DMS79 treated with DMSO at 0.1 percent for 48 hours (cell line): Measurements from ENCODE around the gene INO80C.
A peak's percentile ranks its signal among the peaks of the same experiment; 100 is the strongest.
"Not testable (repeated sequence)": the region's sequence is repeated elsewhere in the genome, so short reads cannot be mapped to it uniquely, and the experiment has no call there.

Source experiments
- DNase-seq: peaks from one replicate; lab custom pipeline; 2025; lab: John Stamatoyannopoulos, UW

INO80C gene

DNA sequence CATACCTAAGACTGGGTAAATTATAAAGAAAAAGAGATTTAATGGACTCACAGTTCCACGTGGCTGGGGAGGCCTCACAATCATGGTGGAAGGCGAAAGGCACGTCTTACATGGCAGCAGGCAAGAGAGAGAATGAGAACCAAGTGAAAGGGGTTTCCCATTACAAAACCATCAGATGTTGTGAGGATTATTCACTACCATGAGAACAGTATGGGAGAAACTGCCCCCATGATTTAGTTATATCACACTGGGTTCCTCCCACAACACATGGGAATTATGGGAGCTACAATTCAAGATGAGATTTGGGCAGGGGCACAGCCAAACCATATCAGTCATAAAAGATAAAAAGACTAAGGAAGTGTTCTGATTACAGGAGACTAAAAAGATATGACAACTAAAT is 8.5 kb downstream of the INO80C start:
- DNase-seq = not testable (repeated sequence)

DNA sequence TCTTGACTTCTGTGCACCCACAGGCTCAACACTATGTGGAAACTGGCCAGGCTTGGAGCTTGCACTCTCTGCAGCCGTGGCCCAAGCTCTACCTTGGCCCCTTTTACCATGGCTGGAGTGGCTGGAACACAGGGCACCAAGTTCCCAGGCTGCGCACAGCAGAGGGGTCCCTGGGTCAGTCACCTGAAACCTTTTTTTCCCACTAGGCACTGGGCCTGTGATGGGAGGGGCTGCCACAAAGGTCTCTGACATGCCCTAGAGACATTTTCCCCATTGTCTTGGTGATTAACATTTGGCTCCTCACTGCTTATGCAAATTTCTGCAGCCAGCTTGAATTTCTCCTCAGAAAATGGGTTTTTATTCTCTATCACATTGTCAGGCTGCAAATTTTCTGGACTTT is 9.4 kb downstream of the INO80C start:
- not testable (repeated sequence) for DNase-seq

DNA sequence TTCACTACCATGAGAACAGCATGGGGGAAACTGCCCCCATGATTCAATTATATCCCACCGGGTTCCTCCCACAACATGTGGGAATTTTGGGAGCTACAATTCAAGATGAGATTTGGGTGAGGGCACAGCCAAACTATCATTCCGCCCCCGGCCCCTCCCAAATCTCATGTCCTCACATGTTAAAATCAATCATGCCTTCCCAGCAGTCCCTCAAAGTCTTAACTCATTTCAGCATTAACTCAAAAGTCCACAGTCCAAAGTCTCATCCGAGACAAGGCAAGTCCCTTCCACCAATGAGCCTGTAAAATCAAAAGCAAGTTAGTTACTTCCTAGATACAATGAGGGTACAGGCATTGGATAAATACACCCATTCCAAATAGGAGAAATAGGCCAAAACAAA is 10.2 kb downstream of the INO80C start:
- DNase-seq = not testable (repeated sequence)

DNA sequence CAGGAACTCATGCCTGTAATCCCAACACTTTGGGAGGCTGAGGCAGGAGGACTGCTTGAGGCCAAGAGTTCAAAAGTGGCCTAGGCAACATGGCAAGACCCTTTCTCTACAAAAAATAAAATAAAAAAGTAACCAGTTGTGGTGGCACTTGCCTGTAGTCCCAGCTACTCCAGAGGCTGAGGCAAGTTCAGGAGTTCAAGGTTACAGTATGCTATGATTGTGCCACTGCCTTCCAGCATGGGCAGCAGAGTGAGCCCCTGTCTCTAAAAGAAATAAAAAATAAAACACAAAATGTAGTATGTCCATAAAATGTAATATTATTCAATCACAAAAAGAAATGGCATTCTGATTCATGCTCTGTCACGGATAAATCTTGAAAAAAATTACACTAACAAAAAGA is 11.9 kb downstream of the INO80C start:
- DNase-seq = no peak

DNA sequence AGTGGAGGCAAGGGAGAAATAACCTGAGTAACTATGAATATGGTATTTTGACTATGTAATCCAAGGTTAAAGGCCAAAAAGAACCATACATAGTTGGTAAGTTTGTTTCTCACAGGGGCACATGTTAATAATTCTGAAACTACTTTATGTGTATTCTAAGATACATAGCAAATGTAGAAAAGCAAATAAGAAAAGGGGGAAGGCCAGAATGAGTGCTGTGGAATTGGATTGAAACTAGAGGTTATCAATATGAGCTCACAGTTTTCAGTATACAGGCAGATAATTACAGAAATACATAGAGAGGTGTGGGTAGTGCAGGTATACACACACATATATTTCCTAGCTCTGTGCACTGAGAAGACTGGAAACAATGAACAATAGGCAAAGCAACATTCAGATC is 13.7 kb downstream of the INO80C start:
- no peak for DNase-seq

DNA sequence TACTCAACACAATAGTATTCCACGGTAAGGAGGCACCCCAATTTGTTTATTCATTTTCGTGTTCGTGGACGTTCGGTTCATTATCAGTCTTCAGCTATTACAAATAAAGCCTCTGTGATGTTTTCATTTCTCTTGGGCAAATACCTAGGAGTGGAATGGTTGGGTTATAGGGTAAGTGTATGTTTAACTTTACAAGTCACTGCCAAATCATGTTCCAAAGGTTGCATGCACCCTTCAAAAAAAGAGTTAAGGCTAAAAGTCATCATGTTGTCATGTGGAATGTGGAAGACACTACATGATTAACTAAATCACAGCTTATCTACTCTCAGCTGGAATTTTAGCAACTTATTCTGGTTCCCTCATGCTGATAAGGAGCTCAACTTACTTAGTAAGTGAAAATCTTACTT is 15.8 kb downstream of the INO80C start:
- DNase-seq = no peak

DNA sequence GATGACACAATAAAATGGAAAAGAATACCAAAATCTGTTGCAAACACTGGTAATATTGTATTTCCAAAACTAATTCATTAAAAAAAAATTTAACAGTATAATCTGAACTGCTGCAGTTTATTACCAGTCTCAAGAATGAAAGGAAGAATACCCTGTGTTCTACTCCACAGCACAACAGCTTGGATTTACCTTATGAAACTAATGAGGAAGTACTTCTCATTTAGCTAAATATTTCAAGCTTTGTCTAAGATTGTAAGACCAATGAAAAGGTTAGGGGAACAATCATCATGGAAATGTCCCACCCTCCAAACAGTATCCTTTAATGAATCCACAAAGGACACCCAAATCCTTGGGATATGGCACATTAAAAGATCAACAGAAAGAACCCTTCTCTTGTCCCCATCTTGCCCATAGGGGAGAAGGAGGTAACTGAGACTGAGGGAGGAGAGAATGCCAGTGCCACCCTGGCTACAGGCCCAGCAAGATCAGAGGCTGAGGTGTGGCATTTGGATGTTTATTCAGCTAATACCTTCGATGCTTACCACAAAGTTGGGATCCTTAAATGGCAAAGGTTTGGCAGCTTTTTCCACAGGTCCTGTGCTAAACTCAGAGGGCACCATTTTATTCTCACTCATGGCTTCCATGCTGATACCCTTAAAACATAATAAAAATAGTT is 17.7 kb downstream of the INO80C start:
- no peak for DNase-seq

DNA sequence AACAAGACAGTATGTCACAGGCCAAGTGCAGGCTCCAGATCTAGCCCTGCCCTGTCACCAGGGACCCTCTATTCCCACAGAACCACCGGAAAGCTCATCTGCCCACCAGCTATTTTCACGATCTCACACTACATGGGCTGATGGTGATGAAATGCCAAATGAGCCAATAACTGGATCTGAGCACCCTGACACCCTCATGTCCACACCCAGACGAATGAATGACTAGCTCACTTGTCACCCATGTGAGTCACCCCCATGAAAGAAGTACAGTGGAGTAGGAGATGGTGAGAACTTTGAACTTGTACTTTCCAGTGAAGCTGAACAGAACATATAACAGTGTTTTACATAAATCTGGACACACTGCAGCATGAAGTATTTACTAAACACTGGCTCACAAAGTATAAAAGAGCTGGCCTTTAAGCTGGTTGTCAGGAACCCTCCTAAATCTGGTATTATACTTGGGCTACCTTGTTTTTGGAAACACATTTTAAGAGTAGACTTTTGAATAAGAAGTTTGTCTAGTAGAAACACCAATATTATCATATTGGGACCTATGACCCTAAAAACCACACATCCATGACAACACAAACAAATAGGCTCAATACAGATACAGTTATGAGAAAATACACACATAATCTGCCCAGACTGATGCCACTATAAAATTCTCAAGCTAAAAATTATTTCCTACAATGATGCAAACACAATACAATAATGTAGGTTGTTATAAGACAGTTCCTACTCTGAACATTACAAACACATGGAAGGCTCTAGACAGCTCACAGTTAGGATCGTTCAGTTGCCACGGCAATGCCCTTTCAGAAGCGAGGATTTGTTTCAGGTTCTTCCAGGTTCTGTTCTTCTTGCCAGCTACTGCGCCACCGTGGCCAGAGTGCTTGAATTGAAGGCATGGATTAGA is 19.0 kb downstream of the INO80C start:
- peak; percentile 13 for DNase-seq

DNA sequence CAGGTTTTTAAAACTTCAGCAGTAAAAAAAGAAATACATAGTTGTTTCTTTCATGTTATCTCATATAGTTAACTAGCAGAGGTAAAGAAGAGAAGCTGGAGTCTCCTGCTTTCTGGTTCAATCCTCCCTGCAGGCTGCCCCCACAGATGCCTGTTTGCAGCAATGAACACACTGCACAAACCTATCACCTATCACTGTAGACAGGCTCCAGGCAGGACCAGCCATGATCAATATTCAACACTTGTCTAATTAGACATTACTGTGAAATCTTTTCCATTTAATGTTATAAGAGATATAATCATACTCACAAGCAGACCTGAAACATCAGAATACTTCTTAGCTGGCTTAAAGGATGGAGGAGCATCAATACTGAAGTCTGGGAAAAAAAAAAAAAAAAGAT is 19.8 kb downstream of the INO80C start:
- no peak for DNase-seq

DNA sequence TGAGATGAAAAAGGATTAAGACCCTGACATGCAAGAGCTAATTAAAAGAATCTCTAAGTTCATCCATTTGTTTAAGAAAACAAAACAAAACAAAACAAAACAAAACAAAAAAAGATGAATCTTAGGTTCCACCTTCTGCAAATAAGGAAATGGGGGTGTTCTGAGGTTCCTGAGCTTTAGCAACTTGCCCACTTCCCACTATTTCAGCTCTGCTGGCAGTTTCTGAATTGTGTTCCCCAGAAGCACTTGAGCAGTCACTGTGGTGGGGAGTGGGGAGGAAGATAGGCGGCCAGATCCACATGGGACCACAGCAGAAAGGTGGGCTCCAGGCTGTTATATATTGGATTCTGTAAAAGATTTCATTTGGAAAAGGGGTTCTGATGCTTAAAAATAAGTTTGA is 20.3 kb downstream of the INO80C start:
- DNase-seq = no peak

DNA sequence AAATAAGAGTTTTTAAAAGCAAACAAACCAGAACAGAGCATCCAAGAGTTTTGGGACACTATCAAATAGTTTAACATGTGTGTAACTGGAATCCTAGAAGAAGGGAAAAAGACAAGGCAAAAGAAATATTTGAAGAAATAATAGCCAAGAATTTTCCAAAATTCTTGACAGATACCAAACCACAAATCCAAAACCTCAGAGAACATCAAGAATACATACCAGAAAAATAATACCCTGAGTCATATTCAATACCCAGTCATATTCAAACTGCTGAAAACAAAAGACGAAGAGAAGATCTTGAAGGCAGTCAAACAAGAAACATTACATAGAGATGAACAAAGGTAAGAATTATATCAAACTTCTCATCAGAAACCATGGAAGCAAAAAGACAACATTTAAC is 22.9 kb downstream of the INO80C start:
- DNase-seq = no peak

DNA sequence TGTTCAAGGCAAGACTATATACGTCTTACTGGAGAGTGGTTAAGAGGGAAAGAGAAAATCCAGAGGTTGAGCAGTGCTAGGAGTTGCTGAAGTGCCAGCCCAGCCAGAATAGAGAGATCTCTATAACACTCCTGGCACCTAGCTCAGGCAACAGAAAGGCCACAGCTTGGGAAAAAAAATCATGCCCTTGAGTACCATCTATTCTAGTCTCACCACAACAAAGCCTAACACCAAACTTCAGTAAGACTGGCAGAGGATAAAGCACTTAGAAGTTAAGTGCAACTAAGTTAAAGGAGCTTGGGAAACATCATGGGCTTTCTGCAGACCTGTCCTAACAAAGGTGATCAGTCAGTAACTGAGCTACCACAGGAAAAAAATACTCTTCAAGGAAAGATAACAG is 24.2 kb downstream of the INO80C start:
- no peak for DNase-seq

DNA sequence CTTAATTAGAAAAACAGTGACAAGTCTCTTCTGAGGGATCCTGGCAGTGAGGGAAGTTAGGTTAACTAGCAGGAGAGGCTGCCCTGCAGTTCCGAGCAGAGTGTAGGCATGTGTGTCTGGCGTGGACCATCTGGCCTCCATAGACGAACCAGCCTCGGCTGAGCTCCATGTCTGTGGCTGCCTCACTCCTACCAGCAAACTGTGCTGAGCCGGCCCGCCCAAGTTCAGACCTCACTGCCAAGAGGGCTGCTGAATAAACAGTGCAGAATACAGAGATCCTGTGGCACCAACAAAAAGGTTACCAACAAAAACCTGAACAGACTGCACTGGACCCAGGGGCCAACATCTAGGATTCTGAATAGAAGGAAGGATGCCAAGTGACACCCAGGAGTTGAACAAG is 27.3 kb downstream of the INO80C start:
- DNase-seq = no peak

DNA sequence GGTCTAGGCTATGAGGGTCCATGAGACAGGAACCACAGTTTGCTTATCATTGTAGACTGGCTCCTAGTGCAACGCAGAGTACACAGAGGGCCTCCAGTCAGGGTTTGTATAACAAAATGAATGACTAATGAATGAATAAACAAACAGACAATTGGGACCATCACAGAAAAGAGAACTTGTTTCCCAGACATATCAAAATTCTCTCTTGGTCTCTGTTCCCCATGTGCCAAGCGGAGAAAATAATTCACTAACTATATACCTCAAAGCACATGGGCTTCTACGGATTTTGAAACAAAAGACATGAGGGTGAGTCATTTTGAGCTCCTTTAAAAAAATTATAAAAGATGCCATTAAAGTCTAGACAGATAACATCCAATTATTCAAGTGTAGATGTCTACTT is 28.0 kb downstream of the INO80C start:
- DNase-seq = no peak

DNA sequence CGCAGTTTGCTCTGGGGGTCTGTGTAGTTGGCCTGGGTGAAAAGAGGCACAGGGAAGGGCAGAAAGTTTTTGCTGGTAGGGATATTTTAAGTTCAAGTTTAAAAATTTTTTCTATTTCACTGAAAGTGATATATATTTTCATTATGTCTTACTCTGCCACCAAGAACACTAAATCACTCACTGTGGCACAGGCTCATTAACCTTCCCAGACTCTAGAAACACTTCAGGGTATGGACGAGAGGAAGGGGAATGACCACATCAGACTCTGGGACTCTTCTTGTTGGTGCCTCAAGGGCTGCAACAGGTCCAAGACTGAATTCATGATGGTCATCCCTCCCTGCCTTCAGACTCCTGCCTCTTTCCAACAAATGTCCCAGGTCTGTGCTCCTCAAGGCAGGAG is 29.0 kb downstream of the INO80C start:
- no peak for DNase-seq

DNA sequence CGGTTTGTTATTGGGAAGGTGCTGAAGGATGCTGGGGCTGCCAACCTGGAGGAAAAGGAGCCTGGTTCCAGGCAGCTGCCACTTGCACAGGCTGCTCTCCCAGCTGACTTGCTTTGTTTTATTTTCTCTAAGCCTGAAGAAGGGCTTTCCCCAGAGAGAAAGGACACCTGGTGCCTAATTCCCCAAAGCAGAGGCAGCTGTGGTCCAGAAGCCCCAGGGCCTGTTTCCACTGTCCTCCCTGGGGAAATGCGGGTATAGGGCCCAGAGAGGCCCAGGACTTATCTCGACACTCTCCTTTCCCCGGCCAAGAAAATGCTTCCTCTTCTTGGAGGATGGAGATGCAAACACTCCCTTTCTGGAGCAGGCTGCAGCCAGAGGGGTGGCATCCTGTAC is 30.1 kb downstream of the INO80C start:
- no peak for DNase-seq

DNA sequence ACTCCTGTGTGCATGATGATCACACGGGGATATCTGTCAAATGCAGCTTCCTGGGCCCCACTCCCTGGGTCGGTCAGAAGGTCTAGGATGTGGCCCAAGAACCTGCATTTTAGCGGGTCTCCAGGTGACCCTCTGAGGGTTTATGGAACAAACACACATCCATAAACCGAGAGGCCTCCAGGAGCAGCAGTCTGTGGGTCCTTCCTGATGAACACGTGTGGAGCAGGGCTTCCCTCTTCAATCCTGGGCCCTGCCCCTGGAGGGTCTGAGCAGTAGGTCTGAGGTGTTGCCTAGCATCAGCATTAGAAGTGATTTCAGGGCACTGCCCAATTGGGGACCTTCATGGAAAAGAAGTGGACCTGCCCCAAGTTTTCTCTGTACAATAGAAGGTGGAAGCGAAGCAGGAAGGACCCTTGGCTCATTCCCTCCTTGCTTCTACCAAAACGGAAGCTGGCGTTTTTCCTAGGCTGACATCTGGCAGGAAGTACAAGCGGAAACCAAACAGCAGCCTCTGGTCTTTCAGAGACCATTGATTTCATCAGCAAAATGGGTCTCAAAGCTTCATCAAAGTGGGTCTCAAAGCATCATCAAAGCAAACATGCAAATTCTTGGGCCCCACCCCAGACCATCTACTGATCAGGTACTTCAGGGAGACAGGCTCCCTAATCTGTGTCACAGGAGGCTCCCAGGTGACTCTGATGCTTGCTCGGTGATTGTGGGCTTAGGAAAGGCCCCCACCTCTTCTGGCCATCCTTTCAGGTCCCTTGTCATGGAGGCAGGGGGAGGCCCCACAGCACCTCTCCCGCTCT is 30.7 kb downstream of the INO80C start:
- DNase-seq = no peak

DNA sequence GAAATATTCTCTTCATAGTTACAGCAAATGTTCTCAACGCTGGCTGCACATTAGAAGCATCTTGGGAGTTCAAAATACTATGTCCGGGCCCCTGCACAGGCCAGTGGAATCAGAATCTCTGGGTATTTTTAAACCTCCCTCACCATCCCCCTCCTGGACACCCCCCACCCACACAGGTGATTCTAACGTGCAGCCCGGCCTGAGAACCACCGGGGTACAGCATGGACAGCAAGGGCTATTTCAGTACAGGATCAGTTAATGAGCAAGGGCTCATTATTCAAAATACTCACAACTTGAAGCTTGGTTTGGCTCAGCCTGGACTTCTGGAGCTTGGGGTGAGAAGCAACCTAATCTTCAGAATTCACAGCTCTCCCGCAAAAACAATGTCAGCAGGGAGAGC is 31.4 kb downstream of the INO80C start:
- DNase-seq = no peak

DNA sequence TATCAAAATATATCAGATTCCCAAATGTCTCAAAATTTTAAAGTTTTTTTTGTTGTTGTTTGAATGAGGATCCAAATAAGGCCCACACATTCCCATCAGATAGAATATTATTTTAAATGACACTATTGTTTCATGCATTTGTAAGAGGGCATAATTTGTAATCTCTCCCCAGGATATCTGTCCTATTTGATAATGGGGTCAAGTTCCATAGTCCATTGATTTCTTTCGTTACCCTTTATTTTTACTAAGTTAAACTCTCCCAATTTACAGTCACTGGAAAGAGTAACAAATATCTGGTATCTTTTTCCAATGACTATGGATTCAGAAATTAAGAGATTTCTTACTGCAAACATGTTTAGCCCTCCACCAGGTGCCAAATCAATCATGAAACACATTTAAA is 32.4 kb downstream of the INO80C start:
- no peak for DNase-seq

DNA sequence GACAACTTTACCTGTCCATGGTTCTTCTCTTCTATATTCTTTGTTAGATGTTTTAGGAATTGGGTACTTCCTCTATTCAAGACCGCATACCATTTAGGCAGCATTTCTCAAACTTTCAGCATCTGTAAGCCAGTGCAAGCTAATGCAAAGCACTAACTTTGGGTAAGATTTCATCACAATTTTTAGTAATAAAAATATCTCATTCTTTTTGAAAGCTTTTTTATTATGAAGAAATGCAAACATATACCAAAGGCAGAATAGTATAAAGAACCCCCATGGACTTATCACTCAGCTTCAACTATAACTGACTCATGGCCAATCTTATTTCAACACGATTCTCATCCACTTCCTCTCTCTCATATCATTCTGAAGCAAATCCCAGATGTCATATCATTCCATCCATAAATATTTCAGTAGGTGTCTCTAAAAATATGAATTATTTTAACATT is 32.9 kb downstream of the INO80C start:
- DNase-seq = no peak

DNA sequence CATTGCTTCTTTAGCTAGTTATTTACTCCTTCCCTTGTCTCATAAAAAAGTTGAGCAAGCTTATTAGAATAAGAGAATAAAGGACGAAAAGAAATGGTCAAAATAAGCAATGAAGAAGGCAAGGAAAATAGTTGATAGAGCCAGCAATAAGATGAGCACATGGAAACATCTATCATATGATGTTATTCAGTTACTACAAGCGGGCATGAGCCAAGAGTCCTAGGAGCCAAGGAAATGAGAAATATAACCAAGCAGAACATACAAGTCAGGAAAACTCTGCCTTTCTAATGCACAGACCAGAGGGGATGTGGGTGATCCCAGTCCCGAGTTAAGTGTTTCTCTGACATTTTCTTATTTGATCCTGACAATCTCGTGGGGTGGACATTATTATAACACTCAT is 33.9 kb downstream of the INO80C start:
- DNase-seq = no peak

DNA sequence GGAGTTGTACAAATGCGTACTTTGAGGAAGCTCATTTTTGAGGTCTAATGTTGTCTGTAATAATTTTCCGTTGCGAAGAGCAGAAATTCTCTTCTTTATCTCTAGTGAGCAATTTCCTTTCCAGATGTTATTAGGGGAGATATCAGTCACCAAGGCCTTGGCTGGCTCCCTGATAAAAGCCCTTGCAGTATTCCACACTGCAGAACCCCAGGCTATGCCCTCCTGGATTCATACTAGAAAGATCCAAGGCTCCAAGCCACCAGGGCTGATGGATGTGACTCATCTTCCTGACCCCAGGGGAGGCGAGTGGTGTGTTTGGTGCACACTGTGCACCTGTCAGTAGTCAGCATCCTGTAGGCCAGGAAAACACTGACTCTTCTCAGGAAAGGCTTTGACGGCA is 34.7 kb downstream of the INO80C start:
- DNase-seq = no peak

DNA sequence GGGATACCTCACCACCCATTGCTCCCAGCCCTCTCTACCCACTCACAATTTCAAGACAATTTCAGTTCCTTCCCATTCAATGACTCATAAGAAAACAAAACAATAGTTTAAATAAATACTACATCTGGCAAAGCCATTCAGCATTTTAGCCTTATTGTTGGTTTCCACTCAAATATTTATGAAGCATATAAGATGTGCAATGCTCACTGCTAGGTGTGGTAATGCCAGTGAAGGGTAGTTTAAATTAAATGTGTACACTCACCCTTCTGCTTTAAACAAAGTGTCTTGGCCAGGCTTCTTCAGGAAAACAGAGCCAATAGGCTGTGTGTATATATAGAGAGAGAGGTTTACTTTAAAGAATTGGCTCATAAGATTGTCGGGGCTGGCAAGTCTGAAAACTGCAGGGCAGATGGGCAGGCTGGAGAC is 37.0 kb downstream of the INO80C start:
- DNase-seq = peak; percentile 37
